ENCODE measurements around the gene CLIP4. TPM values are rescaled to one million over a fixed set of nuclear protein-coding genes. Genes with fewer than 3 reads are reported as not detected.
A peak's percentile ranks its signal among the peaks of the same experiment; 100 is the strongest.

Gene CLIP4
- total and polyA plus RNA-seq, 2 experiments from 2014 or later, result 0.06 to 0.14 TPM

DNA sequence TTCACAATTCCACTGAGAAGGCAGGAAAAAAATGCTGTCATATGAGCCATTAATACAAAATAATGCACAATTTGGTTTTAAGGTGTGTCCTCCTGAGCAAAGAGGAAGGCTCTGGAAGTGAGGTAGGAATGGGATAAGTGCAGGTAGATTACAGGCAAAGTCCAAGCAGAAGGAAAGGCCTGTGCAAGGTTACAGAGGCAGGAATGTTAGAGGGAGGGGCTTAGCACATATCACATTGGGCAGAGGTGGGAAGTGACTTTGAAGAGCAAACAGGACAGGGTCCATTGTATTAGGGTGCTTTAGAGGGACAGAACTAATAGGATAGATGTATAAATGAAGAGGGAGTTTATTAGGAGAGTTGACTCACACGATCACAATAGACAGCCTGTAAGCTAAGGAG lies 14.7 kb upstream of the CLIP4 start (continued):
- TF ChIP-seq ZNF331 (CRISPR knock-in tag; IDR thresholded peaks at IDR 0.05; ENCODE audit: low read depth) (no peak), NANOG (IDR thresholded peaks at IDR 0.05; ENCODE audit: borderline replicate concordance) (no peak), REST (IDR thresholded peaks at IDR 0.05; ENCODE audit: unreplicated experiment) (no peak), EZH2 (IDR thresholded peaks at IDR 0.05; ENCODE audit: low read depth, unreplicated experiment) (no peak), EZH2phosphoT487 (IDR thresholded peaks at IDR 0.05; ENCODE audit: unreplicated experiment) (no peak), STAT1 (IDR thresholded peaks at IDR 0.05; ENCODE audit: unreplicated experiment) (no peak)
- TF ChIP-seq, protein P1, sequence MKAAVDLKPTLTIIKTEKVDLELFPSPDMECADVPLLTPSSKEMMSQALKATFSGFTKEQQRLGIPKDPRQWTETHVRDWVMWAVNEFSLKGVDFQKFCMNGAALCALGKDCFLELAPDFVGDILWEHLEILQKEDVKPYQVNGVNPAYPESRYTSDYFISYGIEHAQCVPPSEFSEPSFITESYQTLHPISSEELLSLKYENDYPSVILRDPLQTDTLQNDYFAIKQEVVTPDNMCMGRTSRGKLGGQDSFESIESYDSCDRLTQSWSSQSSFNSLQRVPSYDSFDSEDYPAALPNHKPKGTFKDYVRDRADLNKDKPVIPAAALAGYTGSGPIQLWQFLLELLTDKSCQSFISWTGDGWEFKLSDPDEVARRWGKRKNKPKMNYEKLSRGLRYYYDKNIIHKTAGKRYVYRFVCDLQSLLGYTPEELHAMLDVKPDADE (IDR thresholded peaks at IDR 0.05), result no peak
- TF ChIP-seq, protein P2, sequence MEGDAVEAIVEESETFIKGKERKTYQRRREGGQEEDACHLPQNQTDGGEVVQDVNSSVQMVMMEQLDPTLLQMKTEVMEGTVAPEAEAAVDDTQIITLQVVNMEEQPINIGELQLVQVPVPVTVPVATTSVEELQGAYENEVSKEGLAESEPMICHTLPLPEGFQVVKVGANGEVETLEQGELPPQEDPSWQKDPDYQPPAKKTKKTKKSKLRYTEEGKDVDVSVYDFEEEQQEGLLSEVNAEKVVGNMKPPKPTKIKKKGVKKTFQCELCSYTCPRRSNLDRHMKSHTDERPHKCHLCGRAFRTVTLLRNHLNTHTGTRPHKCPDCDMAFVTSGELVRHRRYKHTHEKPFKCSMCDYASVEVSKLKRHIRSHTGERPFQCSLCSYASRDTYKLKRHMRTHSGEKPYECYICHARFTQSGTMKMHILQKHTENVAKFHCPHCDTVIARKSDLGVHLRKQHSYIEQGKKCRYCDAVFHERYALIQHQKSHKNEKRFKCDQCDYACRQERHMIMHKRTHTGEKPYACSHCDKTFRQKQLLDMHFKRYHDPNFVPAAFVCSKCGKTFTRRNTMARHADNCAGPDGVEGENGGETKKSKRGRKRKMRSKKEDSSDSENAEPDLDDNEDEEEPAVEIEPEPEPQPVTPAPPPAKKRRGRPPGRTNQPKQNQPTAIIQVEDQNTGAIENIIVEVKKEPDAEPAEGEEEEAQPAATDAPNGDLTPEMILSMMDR (conservative IDR thresholded peaks at IDR 0.05; ENCODE audit: low read depth in 2 of 2), result no peak

DNA sequence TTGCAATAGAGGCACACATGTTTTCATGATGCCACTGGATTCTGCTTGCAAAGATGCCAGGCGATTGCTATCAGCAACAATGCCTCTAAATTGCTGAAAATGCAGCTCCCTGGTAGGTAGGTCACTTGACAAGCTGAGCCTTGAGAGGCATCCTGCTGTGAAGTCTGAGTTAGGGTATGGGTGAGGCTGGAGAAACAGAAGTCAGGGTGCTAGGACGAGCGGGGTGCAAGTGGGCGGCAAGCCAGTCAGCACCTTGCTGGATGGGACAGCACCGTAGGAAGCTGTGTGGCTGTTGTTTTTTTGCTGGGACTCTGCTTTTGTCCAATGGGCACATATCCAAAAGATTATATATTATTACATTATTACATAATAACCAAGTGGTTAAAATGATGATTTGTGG lies 10.5 kb upstream of the CLIP4 start:
- no peak overlapping the region for H3K4me2 ChIP-seq
- no peak overlapping the region for H3K27ac Mint-ChIP-seq

More for the DNA sequence above, 10.5 kb upstream of the CLIP4 start:
- Histone ChIP-seq H3K36me3 (ENCODE audit: insufficient read depth) (no peaks in the 10 kb centered on the region), H4K20me1 (replicated peaks; ENCODE audit: insufficient read depth) (no peaks in the 10 kb centered on the region), H3K27me3 (ENCODE audit: insufficient read depth) (no peaks in the 10 kb centered on the region), H3K79me2 (replicated peaks; ENCODE audit: insufficient read depth) (no peaks in the 10 kb centered on the region), H3K27ac (ENCODE audit: low read depth) (no peak overlapping the region), H3K9me2 (ENCODE audit: insufficient read depth) (no peaks in the 10 kb centered on the region), H2AFZ (no peak overlapping the region), H3K4me3 (no peak overlapping the region), H3F3A (replicated peaks; ENCODE audit: low read depth) (no peaks in the 10 kb centered on the region), H3K4me1 (ENCODE audit: insufficient read depth) (no peaks in the 10 kb centered on the region)
- peaks cover 9% of the 10 kb centered on the region for H3K9me3 Mint-ChIP-seq
- H3K4me3 Mint-ChIP-seq, result no peak overlapping the region
- peaks cover 7% of the 10 kb centered on the region for H3K36me3 Mint-ChIP-seq (ENCODE audit: low read depth)
- peaks cover 3% of the 10 kb centered on the region for H3K27me3 Mint-ChIP-seq (ENCODE audit: insufficient read depth, low read depth, poor library complexity)
- TF ChIP-seq REST (IDR thresholded peaks at IDR 0.05; ENCODE audit: unreplicated experiment) (peak; percentile 60), POLR2AphosphoS5 (IDR thresholded peaks at IDR 0.05; ENCODE audit: low read depth) (no peak)
- no peak for ATAC-seq
- no peak for DNase-seq (ENCODE audit: low spot score)
- no peaks in the 10 kb centered on the region for H3K4me1 Mint-ChIP-seq
